ENCODE data around the gene GMPR.

DNA sequence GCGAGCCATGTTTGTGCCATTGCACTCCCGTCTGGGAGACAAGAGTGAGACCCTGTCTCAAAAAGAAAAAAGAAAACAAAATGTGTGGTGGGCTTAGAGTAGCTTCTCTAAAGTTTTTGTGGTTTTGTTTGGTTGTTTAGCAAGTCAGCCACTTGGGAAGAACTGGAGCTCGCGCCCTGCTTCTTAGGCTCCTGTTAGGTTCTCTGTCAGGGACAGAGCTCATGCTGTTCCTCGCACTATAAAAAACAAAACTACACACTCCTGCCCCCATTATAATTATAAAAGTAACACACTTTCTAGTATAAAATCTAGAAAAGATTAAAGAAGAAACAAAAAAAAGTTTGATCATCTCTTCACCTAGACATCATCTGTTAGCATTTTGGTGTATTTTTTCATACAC, 33.0 kb downstream of the GMPR start:
- TF ChIP-seq POLR2AphosphoS5 (IDR thresholded peaks at IDR 0.05) (no peak), EP300 (IDR thresholded peaks at IDR 0.05) (no peak), POLR2A (IDR thresholded peaks at IDR 0.05) (no peak)
- TF ChIP-seq, protein P1, sequence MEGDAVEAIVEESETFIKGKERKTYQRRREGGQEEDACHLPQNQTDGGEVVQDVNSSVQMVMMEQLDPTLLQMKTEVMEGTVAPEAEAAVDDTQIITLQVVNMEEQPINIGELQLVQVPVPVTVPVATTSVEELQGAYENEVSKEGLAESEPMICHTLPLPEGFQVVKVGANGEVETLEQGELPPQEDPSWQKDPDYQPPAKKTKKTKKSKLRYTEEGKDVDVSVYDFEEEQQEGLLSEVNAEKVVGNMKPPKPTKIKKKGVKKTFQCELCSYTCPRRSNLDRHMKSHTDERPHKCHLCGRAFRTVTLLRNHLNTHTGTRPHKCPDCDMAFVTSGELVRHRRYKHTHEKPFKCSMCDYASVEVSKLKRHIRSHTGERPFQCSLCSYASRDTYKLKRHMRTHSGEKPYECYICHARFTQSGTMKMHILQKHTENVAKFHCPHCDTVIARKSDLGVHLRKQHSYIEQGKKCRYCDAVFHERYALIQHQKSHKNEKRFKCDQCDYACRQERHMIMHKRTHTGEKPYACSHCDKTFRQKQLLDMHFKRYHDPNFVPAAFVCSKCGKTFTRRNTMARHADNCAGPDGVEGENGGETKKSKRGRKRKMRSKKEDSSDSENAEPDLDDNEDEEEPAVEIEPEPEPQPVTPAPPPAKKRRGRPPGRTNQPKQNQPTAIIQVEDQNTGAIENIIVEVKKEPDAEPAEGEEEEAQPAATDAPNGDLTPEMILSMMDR (IDR thresholded peaks at IDR 0.05) = no peak
